Type B pancreatic cell (in vitro differentiated cells): ENCODE measurements around the gene LAMP2. TPM values are rescaled to one million over a fixed set of nuclear protein-coding genes. Genes with fewer than 3 reads are reported as not detected.

Experiments
- DNase-seq: peaks from one replicate; pipeline ENCODE4 v3.0.0; 2021; ENCODE audit warnings: mixed read lengths; ENCODE audit not compliant: unreplicated experiment; ENCODE audit errors: extremely low spot score
- H3K27ac Mint-ChIP-seq: 2 replicates; pipeline ENCODE4 v1.8.0; 2021; ENCODE audit warnings: mild to moderate bottlenecking, mixed read lengths
- H3K27me3 Mint-ChIP-seq: 2 replicates; pipeline ENCODE4 v1.8.0; 2021; ENCODE audit warnings: mixed read lengths
- H3K36me3 Mint-ChIP-seq: 2 replicates; pipeline ENCODE4 v1.8.0; 2021; ENCODE audit warnings: mixed read lengths
- H3K4me1 Mint-ChIP-seq: one replicate; pipeline ENCODE4 v1.8.0; 2021; ENCODE audit warnings: mixed read lengths; ENCODE audit not compliant: unreplicated experiment
- H3K4me3 Mint-ChIP-seq: 2 replicates; pipeline ENCODE4 v1.8.0; 2021; ENCODE audit warnings: mild to moderate bottlenecking, mixed read lengths
- H3K9me3 Mint-ChIP-seq: 2 replicates; pipeline ENCODE4 v1.8.0; 2021; ENCODE audit warnings: mixed read lengths
- CTCF ChIP-seq: fragments of 200-600 bp; sonication (generic); conservative IDR thresholded peaks from 2 replicates; pipeline ENCODE4 v1.5.0; 2021; ENCODE audit warnings: antibody characterized with exemption, mild to moderate bottlenecking
- total RNA-seq: library from RNA; stranded (reverse); gene quantifications from 2 replicates; pipeline ENCODE4 v1.2.1, GENCODE V29; 2021; ENCODE audit warnings: low replicate concordance

Gene LAMP2
- total RNA-seq, 1 donor from 2014 or later, result 82.9 TPM

GRCh38 chrX:120429776-120430540 is 39.1 kb downstream of the LAMP2 start:
- no peaks in the 10 kb centered on the region for H3K27me3 Mint-ChIP-seq
- no peaks in the 10 kb centered on the region for H3K36me3 Mint-ChIP-seq
- H3K27ac Mint-ChIP-seq, result no peak overlapping the region
- DNase-seq, result no peak
- no peaks in the 10 kb centered on the region for H3K9me3 Mint-ChIP-seq
- no peak overlapping the region for H3K4me3 Mint-ChIP-seq
- TF ChIP-seq CTCF, result no peak
- no peaks in the 10 kb centered on the region for H3K4me1 Mint-ChIP-seq

GRCh38 chrX:120428309-120428708 is 40.8 kb downstream of the LAMP2 start:
- Mint-ChIP-seq H3K27ac (no peak overlapping the region), H3K27me3 (no peaks in the 10 kb centered on the region), H3K9me3 (no peaks in the 10 kb centered on the region), H3K4me1 (no peaks in the 10 kb centered on the region), H3K36me3 (no peaks in the 10 kb centered on the region), H3K4me3 (no peak overlapping the region)
- no peak for DNase-seq
- TF ChIP-seq CTCF, result no peak

- Mint-ChIP-seq H3K4me3 (no peak overlapping the region), H3K4me1 (no peaks in the 10 kb centered on the region), H3K9me3 (no peaks in the 10 kb centered on the region), H3K27ac (no peak overlapping the region), H3K27me3 (no peaks in the 10 kb centered on the region), H3K36me3 (no peaks in the 10 kb centered on the region)
- no peak for TF ChIP-seq CTCF
- DNase-seq, result no peak
Measured at GRCh38 chrX:120426599-120426998, 42.5 kb downstream of the LAMP2 start.

GRCh38 chrX:120419463-120419862 is 49.6 kb downstream of the LAMP2 start:
- Mint-ChIP-seq H3K4me3 (no peak overlapping the region), H3K27ac (no peak overlapping the region), H3K4me1 (no peaks in the 10 kb centered on the region), H3K36me3 (no peaks in the 10 kb centered on the region), H3K9me3 (no peaks in the 10 kb centered on the region), H3K27me3 (no peaks in the 10 kb centered on the region)
- no peak for TF ChIP-seq CTCF
- DNase-seq, result no peak

- no peak for TF ChIP-seq CTCF
- Mint-ChIP-seq H3K27me3 (peaks cover 2% of the 10 kb centered on the region), H3K9me3 (peaks cover 5% of the 10 kb centered on the region), H3K36me3 (no peaks in the 10 kb centered on the region), H3K27ac (no peak overlapping the region), H3K4me3 (no peak overlapping the region), H3K4me1 (no peaks in the 10 kb centered on the region)
- DNase-seq, result no peak
Measured at GRCh38 chrX:120408168-120408567, 60.9 kb downstream of the LAMP2 start.
